CMK (cell line): ENCODE data around the gene BRCA1.
A peak's percentile ranks its signal among the peaks of the same experiment; 100 is the strongest.
"Not testable (repeated sequence)": the region's sequence is repeated elsewhere in the genome, so short reads cannot be mapped to it uniquely, and the experiment has no call there.

ENCODE experiments used
- DNase-seq: peaks from one replicate; pipeline ENCODE4 v3.0.0-alpha.2; 2010; ENCODE audit warnings: low read depth

BRCA1 gene

GRCh38 chr17:43068570-43069367 lies 56.4 kb downstream of the BRCA1 start:
- DNase-seq = no peak

GRCh38 chr17:43062984-43063638 lies 62.1 kb downstream of the BRCA1 start:
- no peak for DNase-seq

- DNase-seq = no peak
These were observed 69.1 kb downstream of the BRCA1 start for GRCh38 chr17:43056051-43056450.

GRCh38 chr17:43053008-43053407 lies 72.2 kb downstream of the BRCA1 start:
- not testable (repeated sequence) for DNase-seq

GRCh38 chr17:43051969-43052368 lies 73.2 kb downstream of the BRCA1 start:
- DNase-seq = no peak

DNA sequence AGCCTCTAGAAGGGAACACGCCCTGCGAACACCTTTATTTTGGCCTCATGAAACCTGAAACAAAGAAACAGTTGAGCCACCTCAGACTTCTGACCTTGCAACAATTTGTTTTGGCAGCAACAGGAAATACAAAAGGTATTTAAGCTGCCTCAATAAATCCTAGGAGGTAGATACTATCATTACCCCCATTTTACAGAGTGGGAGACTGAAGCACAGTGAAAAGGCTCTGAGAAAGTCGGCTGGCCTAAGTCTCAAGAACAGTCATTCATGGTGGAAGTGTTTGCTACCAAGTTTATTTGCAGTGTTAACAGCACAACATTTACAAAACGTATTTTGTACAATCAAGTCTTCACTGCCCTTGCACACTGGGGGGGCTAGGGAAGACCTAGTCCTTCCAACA lies 81.1 kb downstream of the BRCA1 start:
- DNase-seq = no peak

DNA sequence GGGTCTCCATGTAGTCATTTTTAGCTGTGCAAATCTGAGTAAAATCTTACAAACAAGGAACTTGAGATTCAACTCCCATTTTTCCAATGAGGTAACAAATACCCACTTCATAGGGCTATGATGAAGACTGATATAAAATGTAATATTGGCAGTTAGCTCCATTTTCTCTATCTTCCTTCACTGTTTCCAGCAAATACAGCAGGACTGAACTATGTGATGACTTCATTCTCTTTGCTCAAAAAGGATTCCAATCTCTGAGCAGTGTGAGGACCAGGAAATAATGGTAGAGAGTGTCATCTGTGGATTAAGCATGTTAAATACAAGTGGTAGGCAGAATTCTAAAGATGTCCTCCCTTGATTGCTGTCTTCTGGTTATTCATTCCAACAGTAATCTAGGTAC lies 81.9 kb downstream of the BRCA1 start:
- DNase-seq = no peak

DNA sequence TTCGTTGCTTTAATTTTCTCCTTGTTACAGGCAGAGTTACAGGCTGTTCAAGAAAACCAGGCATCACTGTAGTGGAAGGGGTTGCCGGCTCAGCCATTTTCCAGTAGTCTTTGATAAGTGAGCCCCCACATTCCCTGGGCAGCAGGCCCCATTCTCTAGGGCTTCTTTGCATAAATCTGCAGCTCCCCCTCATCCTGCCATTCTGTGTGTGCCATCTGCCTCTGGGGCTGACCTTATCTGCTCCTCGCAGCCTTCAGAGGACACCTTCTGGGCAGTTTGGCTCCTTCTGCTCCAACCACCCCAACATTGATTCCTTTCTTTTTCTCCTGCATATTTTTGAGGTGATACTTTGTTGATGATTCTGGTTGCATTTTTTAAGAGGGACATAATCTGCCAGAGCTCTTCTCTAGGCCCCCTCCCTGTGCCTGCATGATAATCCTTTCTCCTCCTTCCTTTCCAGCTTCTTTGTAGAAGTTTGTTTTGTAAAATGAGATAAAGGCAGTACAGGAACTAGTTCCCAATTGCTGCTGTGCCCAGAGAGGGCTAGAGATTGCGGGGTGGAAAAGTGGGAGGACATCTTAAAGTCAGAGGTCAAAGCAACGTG lies 83.0 kb downstream of the BRCA1 start:
- DNase-seq = peak; percentile 9

GRCh38 chr17:43040655-43041054 lies 84.5 kb downstream of the BRCA1 start:
- no peak for DNase-seq

DNA sequence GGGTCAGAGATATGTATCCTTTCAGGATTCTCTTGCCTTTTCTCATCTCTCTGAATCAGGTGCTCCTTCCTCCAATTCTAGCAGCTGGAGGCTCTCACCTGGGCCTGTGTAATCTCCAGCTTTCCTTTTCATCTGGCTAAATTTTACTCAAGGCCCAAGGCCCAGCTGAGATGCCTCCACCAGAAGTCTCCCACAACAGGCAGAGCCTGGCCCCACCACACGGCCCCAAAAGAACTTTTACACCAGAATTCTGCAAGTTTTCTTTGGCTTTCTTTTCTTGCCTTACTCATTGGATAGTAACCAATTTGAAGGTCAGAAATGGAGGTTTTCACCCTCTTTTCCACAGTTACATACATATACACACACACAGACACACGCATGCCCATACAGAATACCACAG lies 85.5 kb downstream of the BRCA1 start:
- no peak for DNase-seq

- no peak for DNase-seq
These were observed 90.3 kb downstream of the BRCA1 start for GRCh38 chr17:43034894-43035293.

DNA sequence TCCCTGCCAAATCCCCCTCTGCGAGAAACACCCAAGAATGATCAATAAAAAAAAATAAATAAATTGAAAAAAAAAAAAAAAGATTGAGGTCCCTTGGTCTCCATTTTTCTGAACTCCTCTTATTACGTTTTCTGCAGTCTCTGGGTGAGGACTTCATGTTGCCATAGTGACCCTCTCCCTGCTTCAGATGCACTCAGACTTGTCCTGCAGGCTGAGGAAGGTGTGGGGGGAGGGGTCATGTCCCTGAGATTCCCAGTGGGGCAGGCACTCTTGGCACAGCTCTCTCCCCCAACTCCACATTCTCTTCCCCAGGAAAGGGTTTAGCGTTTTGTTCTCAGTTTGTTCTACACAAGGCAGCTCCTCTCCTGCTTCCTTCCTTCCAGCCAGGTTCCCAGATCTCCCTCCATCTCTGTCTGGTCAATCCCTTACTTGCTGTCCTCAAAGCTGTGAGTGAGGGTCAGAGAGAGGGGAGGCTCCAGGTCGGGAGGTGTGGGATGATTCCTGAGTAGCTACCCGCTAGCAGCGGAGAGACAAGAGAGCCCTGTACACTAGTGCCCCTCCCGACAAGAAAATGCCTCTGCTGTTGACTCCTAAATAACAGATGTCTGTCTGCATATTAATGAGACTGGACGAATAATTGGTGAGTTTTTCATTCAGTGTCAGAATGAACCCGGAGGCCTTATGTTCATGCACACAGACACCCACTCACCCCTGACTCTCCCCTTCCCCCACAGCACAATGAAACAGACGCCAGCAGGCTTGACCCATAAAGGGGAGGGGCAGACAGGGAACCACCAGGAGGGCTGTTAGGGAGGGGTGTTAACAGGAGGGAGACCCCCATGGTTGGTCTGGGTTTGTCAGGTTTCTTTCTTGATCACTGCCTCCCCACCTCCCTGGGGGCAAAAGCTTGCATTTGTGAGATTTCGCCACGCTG lies 90.9 kb downstream of the BRCA1 start:
- DNase-seq = no peak

DNA sequence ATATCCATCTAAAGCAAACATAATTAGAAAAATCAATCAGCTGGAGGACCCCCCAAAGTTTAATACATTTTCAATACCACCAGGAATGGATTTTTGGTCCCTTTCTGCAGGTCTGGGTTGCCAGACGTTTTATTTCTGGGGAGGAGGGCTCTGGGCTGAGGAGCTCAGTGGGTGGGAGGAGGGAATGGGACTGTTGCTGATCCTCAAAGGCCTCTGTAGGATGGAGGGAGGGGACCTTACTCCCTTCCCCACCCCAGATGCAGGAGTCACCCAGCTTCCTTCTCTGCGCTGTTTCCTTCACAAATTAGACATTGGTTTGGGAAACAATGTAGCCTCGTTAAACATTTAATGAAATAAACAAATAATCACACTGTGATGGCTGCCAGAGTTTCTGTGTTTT lies 93.5 kb downstream of the BRCA1 start:
- no peak for DNase-seq

- DNase-seq = no peak
These were observed 94.9 kb downstream of the BRCA1 start for GRCh38 chr17:43030137-43030767.

- no peak for DNase-seq
These were observed 96.8 kb downstream of the BRCA1 start for GRCh38 chr17:43028221-43028861.

GRCh38 chr17:43027091-43028032 lies 97.8 kb downstream of the BRCA1 start:
- DNase-seq = no peak

- DNase-seq = no peak
These were observed 98.6 kb downstream of the BRCA1 start for GRCh38 chr17:43026595-43026994.

DNA sequence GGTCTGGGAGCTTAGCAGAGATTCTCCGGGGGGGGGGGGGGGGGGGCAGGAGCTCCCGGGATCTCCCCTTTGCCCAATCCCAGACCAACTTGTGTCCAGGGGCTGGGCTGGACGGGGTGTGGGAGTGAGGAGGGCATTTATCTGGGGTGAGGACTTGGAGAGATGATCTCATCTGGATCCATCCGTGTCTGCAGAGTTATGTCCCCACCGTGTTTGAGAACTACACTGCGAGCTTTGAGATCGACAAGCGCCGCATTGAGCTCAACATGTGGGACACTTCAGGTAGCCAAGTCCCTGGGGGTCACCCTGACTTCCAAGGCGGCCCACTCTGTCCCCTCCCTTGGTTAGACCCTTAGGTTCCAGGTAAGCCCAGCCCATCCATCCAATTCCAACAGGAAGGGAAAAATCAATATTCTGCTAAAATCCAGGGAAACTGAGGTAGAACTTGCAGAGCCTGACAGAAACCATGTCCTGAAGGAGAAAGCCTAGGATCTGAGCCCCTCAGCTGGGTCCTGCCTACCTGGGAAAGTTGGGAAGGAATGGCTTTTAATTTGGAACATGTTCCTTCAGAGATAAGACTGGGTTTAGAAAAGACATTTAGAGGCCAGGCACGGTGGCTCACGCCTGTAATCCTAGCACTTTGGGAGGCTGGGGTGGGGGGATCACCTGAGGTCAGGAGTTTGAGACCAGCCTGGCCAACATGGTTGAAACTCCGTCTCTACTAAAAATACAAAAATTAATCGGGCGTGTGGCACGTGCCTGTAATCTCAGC lies 99.2 kb downstream of the BRCA1 start:
- no peak for DNase-seq

DNA sequence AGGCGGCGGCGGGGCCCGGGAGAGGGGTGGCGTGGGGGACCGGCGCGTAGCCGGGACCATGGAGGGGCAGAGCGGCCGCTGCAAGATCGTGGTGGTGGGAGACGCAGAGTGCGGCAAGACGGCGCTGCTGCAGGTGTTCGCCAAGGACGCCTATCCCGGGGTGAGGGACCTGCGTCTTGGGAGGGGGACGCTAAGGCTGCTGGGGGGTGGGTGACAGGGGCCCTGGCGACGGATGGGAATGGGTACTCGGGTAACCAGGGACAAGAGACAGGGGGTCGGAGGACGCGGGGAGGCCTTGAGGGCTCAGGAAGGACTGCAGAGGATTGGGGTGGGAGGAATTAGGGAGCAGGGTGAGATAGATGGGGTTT lies 99.9 kb downstream of the BRCA1 start:
- DNase-seq = no peak
